Measurements from ENCODE around the gene SEMA4D.

DNA sequence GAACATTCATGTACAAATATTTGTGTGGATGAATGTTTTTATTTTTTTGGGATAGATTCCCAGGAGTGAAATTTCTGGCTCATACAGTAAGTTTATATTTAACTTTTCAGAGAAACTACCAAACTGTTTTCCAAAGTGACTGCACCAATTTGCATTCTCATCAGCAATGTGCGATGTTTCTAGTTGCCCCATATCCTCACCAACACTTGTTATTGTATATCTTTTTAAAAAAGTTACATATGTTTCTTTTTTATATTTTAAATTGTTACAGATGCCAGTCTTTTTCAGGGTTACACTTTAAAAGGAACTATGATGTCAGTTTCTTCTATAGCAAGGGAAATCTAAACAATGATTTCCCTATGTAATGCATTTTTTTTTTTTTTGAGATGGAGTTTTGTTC lies 49.1 kb upstream of the SEMA4D start:
- TF ChIP-seq EZH2 (IDR thresholded peaks at IDR 0.05; ENCODE audit: borderline replicate concordance, insufficient read depth, low read length, poor library complexity, severe bottlenecking) (no peak), POLR2AphosphoS5 (IDR thresholded peaks at IDR 0.05) (no peak)
- TF ChIP-seq, protein P1, sequence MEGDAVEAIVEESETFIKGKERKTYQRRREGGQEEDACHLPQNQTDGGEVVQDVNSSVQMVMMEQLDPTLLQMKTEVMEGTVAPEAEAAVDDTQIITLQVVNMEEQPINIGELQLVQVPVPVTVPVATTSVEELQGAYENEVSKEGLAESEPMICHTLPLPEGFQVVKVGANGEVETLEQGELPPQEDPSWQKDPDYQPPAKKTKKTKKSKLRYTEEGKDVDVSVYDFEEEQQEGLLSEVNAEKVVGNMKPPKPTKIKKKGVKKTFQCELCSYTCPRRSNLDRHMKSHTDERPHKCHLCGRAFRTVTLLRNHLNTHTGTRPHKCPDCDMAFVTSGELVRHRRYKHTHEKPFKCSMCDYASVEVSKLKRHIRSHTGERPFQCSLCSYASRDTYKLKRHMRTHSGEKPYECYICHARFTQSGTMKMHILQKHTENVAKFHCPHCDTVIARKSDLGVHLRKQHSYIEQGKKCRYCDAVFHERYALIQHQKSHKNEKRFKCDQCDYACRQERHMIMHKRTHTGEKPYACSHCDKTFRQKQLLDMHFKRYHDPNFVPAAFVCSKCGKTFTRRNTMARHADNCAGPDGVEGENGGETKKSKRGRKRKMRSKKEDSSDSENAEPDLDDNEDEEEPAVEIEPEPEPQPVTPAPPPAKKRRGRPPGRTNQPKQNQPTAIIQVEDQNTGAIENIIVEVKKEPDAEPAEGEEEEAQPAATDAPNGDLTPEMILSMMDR (IDR thresholded peaks at IDR 0.05; ENCODE audit: poor library complexity, severe bottlenecking): no peak
- TF ChIP-seq, protein P2, sequence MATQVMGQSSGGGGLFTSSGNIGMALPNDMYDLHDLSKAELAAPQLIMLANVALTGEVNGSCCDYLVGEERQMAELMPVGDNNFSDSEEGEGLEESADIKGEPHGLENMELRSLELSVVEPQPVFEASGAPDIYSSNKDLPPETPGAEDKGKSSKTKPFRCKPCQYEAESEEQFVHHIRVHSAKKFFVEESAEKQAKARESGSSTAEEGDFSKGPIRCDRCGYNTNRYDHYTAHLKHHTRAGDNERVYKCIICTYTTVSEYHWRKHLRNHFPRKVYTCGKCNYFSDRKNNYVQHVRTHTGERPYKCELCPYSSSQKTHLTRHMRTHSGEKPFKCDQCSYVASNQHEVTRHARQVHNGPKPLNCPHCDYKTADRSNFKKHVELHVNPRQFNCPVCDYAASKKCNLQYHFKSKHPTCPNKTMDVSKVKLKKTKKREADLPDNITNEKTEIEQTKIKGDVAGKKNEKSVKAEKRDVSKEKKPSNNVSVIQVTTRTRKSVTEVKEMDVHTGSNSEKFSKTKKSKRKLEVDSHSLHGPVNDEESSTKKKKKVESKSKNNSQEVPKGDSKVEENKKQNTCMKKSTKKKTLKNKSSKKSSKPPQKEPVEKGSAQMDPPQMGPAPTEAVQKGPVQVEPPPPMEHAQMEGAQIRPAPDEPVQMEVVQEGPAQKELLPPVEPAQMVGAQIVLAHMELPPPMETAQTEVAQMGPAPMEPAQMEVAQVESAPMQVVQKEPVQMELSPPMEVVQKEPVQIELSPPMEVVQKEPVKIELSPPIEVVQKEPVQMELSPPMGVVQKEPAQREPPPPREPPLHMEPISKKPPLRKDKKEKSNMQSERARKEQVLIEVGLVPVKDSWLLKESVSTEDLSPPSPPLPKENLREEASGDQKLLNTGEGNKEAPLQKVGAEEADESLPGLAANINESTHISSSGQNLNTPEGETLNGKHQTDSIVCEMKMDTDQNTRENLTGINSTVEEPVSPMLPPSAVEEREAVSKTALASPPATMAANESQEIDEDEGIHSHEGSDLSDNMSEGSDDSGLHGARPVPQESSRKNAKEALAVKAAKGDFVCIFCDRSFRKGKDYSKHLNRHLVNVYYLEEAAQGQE (IDR thresholded peaks at IDR 0.05; ENCODE audit: borderline replicate concordance): no peak
